GM19468 (cell line): ENCODE data around the gene CPT2.

Experiments used
- ATAC-seq: cut with Tn5 transposase; IDR thresholded peaks from one replicate; pipeline ENCODE4 v1.9.1; 2021; ENCODE audit warnings: mild to moderate bottlenecking, moderate library complexity, moderate number of reproducible peaks; ENCODE audit not compliant: unreplicated experiment; ENCODE audit errors: extremely low read depth

Gene CPT2

DNA sequence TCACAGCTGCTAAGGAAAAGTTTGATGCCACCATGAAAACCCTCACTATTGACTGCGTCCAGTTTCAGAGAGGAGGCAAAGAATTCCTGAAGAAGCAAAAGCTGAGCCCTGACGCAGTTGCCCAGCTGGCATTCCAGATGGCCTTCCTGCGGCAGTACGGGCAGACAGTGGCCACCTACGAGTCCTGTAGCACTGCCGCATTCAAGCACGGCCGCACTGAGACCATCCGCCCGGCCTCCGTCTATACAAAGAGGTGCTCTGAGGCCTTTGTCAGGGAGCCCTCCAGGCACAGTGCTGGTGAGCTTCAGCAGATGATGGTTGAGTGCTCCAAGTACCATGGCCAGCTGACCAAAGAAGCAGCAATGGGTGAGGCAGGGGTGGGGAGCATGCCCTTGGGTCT, 14.3 kb downstream of the CPT2 start:
- no peak for ATAC-seq

DNA sequence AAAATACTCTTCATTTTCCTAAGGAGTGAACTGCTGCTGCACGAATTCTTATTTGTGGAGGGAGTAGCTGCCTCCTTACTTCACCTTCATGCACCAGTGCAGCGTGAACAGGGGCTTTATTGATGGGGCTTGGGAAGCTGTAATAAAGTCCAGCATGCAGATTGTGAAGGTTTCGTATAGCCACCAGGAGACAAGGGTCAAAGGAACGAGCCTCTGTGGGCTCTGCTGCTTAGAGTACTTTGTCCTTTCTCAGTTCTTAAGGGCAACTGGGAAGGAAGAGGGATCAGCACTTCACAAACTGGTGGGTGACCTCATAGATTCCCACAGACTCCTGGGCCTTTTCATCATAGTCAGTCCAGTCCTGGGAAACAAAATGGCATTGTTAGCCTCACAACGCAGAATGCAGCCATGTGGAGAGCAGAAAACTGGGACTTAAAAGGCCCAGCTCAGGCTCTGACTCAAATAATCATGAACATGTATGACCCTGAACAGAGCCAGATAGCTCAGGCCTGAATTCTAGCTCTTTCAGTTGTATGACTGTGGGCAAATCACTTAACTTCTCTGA, 17.8 kb downstream of the CPT2 start:
- no peak for ATAC-seq

DNA sequence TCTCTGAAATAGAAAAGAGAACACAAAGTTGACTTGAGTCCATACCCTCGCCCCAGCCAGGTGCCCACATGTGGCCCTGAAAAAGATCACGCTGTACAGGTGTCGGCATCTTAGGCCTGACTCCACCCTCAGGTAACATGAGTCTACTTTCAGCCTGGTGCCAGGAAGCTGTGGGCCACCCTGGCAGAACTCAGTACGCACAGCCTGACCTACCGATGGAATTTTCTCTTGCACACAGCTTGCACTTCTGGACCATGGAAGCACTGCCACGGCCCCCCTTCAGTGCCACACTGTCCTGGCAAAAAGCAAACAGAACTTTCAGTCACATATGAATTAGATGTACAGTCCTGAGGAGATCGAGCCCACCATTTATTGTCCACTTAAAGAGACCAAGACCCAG, 21.6 kb downstream of the CPT2 start:
- no peak for ATAC-seq

DNA sequence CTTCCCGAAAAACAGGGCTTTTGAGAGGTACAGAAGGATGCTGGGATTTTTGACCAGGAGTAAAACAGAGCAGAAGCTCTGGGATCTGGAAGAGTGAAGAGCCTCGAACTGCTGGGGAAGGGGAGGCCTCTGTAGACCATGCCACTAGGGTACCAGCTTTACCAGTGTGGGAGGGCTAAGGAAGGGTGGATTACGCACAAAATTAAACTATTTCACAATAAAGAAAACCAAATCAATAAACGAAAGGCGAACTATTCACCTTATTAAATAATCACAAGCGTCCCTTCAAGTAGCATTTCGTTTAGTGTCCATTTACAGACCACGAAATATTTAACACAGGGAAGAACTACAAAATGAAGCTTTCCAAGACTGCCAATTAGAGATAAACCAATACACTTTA, 23.1 kb downstream of the CPT2 start:
- ATAC-seq, result no peak

DNA sequence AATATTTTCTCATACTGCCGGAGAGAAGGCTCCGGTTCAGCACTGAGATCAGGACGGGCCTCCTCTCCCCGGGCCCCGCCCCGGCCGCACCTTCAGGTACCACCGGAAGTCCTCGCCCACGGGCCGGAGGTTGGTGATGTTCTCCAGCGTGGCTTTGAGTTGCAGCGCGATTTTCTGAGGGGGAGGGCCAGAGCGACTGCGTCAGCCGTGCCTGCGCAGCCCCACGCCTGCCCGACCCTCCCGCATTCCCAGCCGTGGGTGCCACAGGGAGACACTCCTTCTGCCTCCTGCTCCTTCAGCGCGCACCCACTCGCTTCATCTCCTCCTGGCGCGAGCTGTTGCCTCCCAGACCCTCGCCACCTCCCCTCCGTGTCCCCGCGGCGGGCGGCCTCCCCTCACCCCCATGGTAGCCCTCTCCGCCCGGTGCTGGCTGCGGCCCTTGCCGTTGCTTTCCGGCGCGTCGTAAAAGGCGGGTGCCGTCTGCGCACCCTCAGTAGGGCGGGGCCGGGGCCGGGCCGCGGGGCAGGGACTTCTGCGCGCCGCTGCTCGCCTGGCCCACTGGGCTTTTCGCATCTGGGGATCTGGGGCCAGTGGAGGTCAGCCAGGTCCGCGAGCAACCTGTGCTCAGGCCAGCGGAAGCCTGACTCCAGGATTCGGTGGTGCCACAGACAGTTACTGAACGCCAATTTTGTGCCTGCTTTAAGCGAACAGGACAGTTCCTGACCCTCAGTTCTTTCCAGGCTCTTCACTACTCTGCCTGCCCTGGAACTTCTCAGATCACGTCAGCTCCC, 23.7 kb downstream of the CPT2 start, which contains the start of gene CZIB:
Gene CZIB, minus strand, starts transcription at position 464 of the 791 bp plus-strand sequence. Its CDS starts 59 bp downstream, at position 405.
- ATAC-seq, result peak; percentile 78

DNA sequence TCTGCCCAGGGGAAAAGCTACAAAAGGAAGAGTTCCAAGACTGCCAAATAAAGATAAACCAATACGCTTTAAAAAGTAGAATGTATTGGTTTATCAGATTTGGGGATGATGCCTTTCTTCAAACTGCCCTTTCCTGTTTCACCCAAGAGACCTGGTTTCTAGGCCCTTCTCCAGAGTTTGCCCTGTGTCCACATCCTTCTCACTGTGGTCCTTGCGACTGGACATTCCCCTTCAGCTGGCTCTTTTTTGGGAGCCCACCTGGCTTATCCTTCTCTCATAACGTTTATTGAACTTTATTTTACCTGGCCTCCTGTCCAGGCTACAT, 24.3 kb downstream of the CPT2 start:
- ATAC-seq, result no peak

DNA sequence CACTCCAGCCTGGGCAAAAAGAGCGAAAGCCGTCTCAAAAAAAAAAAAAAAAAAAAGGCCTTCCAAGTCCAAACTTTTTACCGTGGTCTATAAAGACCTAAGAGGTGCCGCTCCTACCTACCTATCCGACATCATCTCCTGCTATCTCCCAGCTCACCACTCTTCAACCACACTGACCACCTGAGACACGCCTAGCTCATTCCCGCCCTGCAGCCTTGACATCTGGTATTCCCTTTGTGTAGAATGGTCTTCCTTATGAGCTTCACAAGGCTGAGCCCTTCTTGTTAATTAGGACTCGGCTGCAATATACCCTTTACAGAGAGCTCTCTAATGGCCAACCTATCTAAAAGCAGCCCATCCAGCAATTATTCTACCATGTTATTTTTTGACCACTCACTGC, 41.0 kb downstream of the CPT2 start:
- ATAC-seq, result no peak

DNA sequence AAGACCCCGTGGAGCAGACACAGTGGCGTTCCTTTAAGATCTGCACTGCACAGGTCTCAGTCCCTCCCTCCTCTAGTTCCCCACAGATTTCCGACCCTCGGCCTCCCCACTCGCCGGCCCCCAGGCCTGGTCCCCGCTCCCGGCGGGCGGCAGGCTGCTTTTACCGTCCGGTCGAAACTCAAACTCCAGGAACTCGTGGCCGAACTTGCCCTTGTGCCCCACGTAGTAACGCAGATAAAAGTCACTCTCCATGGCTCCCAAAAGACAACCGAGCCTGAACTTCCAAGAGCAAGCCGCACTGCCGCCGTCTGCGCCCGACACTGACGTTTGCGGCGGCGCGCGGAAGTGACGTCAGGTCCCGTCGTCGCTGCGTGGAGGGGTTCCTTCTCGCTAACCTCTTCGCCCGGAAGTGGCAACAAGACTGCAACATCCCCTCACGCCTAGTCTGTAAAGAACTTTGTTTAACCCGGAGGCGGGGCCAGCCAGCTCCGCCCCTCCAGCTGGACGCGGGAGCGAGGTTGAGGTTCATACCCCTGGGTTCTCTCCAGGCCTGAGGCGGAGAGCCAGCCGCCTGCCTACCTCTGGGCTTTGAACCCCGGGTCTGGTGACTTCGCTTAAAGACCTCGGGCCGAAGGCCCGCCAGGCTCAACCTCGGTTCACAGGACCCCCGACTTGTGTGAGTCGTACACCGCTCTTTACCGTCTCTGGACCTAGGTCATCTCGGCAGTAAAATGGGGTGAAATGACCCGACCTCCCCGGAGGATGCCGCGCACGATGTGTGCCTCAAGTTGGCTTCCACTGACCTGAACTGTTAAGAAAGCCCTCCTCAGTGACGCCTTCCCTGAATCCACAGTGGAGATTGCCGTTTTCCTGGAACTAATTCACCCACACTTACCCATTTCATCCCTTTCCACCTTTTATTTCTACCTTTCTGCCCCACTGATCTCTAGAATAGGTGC, 41.9 kb downstream of the CPT2 start, which contains the start of gene MAGOH:
Gene MAGOH, minus strand, starts transcription at position 322 of the 959 bp plus-strand sequence. Its CDS starts 70 bp downstream, at position 252.
- peak; percentile 91 for ATAC-seq

DNA sequence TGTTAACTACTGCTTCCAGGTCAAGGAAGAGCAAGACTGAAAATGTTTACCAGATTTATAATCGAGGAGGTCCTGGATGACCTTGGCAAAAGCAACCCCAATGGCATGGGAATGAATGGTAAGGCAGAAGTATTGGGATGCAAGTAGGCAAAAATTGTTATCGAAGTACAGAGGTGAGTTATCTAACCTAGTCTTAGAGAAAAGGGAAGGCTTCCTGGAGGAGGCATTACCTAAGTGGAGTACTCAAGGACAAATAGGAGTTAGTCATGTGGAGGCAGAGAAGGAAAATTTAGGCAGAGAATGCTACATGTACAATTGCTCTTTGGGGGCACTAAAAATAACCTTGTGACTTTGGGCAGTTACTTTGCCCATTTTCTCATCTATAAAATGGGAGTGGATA, 45.2 kb downstream of the CPT2 start:
- ATAC-seq, result no peak

DNA sequence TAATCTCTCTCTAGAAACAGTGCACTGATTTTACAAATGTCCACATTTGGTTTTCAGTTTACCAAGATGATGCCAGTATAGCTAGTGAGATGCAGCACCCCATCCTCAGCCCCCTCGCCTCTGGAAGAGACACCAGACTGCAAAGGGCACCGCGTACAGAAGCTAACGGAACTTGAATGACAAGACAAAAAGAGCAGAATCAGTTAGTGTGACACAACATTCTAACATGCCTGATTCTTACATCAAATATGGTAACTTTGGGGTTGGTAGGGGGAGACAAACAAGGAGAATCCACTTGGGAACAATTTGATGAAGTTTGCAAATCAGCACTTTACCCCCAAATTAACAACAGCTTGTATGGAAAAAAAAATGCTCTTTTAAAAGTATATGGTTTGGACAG, 45.8 kb downstream of the CPT2 start:
- ATAC-seq, result no peak

DNA sequence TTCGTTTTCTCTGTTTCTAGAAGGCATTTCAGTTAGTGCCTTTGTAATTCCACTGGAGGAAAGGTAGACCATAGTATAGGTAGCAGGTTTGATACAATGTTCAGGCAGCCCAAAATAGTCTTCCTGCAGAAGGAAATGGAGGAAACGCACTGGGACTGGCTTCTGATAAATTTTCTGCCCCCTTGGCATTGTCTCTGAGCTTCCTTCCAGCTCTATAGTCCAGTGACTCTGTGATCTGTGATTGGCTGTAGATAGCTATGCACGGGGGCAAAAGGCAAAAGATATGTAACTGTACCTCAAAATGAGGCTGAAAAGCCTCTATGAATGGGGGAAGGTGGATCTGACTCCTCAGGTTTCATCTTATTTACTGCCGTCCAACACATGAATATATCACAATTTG, 47.5 kb downstream of the CPT2 start:
- no peak for ATAC-seq

DNA sequence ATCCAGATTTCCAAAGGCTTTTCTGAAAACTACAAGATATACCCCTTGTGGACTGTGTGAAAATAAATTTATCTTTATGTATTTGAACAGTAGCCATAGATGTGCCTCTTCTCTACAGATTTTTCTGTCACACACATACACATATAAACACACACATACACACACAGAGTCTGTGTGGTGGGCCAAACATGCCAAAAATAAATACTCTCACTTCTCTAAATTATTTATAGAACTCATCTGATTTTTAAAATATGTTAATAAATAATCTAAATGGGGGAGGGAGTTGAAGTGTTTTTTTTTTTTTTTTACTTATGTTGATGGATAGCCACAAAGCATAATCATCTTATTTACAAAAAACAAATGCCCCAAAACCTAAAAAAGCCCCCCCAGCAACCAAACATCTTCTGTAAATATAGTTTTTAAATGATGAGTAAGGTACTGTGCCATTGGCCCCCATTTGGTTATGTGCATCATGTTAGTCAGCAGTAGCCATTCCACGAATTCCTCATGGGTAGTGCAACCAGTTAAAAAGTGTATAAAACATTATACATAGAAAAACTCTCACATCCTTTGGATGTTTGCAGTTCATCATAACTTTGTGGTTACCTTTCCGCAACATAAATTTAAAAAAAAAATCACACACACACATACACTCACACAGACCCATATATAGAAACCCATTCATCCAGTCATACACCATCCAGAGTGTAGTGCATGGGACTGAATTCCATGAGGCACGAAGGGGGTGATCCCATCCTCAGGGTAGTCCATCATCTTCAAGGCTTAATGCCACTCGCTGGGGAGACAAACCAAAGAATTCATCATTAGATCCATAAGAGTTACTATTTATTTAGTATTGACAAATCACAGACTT, 49.9 kb downstream of the CPT2 start:
- ATAC-seq, result no peak

DNA sequence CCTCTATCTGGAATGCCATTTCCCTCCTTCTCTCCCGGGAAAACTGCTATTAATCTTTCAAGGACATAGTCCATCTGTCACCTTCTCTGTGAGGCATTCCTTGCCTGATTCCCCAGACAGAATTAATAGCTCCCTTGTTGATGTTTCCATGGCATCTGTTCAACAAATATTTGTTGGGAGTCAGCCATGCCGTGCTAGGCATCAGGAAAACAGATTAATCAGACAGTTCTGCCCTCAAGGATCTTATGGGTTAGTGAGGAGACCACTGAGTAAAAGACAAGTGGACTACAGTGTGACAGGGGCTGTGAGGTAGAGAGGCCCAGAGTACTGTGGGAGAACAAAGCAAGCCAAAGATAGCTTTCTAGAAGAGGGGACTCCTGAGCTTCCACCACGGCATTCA, 53.1 kb downstream of the CPT2 start:
- ATAC-seq, result no peak

DNA sequence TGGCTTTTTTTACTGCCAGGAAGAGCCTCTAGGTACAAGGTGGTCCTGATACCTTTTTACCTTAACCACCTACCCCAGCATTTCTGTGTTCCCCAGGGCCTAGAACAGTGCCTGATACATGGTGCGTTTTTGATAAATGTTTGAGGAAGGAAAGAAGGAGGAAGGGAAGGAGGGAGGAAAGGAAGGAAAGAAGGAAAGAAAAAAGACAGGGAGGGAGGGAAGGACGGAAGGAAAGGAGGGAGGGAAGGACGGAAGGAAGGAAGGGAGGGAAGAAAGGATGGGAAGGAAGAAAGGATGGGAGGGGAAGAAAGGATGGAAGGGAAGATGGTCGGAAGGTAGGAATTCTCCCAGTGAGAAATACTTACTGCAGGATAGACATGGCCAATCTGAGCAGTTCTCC, 53.7 kb downstream of the CPT2 start:
- no peak for ATAC-seq

DNA sequence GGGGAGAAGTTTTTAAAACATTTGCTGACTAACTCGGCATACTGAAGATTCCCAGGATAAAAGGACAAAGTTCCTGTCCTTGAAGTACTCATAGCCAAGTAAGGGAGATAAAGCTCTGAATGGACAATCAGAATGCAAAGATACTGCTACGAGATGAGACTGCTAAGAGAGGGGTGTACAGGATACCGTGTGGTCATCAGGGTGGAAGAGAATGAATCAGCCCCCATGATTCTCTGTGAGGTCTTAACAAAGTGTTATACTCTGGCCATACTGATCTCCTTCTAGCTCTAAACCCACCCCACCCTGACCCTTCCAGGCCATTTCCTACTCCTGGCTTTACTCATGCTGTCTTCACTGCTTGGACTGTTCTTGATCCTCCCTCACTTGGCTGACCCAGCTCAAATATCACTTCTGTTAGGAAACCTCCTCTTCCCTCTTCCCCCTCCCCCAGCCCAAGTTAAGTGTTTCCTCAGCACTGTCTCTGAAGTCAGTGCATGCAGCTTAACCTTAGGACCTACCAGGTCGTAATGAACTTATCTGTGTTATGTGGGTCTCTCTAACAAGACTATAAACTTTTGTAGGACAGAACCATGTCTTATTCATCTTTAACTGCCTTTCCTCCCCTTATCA, 57.5 kb downstream of the CPT2 start:
- ATAC-seq, result no peak

DNA sequence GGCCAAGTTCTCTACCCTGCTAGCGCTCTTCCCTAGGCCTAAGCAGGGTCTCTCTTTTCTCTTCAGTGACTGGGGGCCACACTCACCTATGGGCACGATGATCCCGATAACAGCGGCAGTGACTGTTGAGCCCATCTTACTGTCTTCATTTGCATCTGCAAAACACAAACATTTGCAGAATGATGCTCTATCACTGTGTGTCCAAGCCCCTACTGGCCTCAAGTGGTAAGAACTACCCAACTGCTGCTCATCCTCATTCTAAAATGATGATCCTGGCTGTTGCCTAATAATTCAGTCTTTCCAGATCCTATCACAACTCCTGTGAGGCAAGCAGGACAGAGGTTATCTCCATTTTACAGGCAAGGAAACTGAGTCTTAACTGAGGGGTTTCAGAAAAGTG, 58.4 kb downstream of the CPT2 start:
- no peak for ATAC-seq

DNA sequence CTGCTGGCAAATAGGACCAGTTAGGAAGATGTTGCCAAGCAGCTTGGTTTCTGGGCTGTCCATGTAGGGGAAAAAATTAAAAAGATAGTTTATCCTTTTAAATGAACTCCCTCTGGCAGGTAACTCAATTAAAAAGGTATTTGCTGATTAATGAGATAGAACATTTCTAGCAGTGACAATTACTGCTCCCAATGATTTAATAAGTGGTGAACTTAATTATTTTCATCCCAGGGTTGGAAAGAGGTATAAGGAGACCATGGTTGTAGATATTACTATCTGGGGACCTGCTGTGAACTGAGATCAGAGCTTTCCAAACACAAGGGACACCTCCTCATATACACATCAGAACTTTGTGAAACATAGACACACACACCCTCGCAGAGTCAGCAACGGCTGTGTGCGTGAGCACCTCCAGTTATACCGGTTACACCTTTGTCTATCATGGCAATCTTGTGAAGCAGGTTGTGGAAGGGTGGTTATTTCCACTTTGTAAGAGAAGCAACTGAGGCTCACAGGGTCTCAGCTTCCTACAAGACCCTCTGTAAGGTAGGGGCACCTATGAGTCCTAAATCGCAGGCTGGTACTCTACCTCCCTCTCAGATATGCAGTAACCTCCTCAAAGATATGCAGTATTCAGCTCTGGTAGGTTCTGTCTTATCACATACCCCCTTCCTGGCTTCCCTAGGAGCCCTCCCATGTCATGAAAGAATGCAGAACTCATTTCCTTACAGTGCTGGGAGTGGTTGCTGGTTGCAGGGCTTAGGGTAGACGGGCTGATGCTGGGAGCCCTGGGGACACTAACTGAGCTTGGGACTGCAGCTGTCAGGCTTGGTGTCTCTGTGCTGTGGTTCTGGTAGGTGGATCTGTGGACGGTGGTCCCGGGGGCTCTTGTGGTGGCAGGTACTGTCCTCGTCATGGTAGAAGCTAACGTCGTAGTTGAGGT, 60.2 kb downstream of the CPT2 start:
- ATAC-seq, result no peak

DNA sequence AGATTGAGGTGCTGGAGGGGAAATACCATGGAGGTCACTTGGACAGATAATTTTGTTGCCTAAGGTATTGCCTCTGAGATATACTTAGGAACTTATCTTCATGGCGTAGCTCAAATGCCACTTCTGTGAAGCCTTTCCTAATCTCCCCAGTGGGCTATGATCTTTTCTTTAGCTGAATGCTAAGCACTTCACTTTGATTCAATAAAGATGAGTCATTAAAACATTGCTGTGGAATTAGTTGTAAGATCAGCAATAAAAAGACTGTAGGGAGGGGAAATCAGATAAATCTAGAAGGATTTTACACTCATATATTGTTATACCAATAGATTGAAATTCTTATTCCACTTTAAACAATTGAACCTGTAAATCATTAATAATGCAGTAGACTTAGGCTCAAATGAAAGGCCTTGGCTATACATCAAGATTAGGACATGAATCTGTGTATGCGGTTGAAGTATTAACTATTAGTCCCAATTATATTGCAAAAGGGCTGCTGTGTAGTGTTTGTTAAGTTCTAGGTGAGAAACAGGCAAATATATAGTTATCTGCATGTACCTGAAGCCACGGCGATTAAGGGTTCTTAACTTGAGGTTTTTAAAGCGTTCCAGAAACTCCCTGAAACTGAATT, 60.9 kb downstream of the CPT2 start:
- no peak for ATAC-seq
